T-helper 1 cell treated with Interleukin-12 subunit alpha and Interleukin-12 subunit beta and Interleukin-4 antibody, amounts not matched to agents 30 ng/mL and 1 ng/mL, for 36 hours (primary cell): ENCODE results near the gene MEIS2. TPM values are rescaled to one million over a fixed set of nuclear protein-coding genes. Genes with fewer than 3 reads are reported as not detected.

ENCODE experiments used
- intact Hi-C: fragments of 100-400 bp; cut with micrococcal nuclease; formaldehyde crosslinking; loops from one replicate; pipeline ENCODE4 v1.15.1; 2024
- total RNA-seq: library from RNA; stranded (reverse); gene quantifications from 2 replicates; pipeline ENCODE4 v1.2.3, GENCODE V29; 2022

Gene MEIS2
- total RNA-seq, 1 donor from 2014 or later, result not detected

DNA sequence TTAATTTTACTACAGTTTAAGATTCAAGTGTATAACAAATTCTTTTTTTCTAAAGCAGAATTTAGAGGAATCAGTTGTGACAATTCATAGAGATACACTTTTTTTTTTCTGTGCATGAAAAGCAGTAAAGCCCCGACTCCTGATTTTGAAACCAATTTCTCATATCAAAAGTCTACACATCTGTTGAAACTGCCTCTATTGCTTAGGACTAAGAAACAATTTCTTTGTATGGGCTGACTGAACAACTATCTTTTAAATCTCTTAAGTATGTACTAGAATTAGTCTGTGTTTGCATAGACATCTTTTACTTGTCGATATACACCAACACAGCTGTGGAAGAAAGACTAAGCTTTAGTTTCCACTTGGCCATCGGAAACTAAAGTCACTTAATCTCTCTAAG, 127.6 kb downstream of the MEIS2 start:
- intact Hi-C loops, result no loop called here

DNA sequence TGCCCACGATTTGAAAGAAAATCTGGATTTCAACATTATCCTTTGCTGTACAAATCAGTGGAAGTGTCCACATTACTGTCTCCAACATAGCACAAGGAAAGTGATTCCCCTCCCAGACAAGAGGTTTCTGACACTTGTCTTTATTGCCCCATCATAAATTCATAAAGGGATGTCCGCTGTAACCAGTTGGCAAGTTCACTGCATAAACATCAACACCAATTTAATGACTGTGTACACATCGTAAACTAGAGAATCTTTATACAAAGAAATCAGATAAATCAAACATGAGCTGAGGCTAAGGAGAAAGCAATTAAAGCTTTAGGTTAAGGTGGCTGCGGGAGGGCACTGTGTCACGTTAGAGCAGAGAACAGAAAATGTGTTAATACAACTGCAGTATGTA, 129.8 kb downstream of the MEIS2 start:
- intact Hi-C loops, result no loop called here

DNA sequence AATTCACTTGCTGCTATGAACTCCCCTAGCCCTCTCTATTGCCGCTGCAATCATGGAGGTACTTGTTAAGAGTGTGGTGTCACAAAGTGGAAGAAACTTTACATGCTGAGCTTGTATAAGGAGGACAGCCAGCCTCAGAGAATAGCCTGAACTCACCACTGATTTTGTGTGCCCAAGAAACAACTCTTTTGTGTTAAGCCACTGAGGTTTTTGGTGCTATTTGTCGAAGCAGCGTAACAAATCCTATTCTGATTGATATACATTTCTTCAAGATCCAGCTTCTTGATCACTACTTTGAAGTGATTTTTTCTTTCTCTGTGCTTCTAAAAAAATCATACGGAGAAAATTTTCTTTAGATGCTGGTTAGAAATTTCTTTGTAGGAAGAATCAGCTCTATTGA, 132.4 kb downstream of the MEIS2 start:
- intact Hi-C loops, result no loop called here

- intact Hi-C loops, result no loop called here
Observed at GRCh38 chr15:36966708-36967107, 133.6 kb downstream of the MEIS2 start.

DNA sequence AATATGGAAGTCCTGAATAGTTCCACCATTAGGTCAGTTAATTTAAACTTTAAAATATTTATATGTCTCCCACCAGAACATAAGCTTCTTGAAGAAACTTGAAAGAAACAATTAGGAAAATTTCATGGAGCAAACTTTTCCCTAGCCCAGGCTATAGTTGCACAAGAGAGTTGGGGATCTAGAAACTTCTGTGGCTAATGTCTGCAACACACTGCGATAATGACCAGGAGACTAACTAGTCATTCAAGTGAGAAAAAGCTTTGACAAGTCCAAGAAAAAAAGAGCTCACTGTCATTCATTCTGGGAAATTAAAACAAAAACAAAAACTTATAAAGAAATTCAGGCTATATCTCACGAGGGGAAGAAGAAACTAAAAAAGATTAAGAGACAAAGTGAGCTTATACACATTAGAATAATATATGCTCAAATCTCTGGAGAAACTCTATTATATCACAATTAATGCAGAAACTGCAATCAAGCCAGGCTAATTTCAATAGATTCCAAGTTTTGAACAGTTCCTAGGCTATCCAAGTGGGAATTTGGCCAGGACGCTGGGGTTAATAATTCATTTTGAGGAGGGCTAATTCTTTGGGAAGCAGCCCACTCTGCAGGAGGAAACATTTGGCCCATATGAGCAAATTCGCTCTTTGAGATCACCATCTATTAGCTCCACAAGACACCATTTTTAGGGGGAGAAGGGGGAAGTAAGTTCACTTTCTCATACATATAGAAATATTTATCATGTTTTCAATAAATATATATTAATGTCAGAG, 134.6 kb downstream of the MEIS2 start:
- intact Hi-C loops, result no loop called here

- intact Hi-C loops, result no loop called here
Observed at GRCh38 chr15:36964626-36965025, 135.7 kb downstream of the MEIS2 start.

DNA sequence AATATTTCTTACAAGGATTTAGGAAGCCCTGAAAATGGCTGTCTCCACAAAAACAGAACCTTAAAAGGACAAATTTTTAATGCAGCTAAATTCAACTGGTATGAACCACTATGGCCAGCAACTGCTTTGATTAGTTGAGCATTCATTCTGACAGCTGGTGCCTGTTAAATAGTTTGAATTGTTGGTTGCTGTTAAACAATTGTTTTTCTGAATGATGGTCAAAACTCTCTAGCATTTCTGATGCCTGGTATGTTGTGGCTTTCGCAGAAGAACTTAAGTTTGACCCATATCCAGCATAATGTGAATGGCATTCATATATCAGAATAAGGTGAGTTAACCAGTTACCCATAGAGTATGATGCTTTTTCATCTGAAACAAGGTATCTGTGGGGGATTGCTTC, 138.4 kb downstream of the MEIS2 start:
- intact Hi-C loops, result no loop called here

- intact Hi-C loops, result no loop called here
Observed at GRCh38 chr15:36960947-36961227, 139.5 kb downstream of the MEIS2 start.

- intact Hi-C loops, result no loop called here
Observed at GRCh38 chr15:36960179-36960946, 140.0 kb downstream of the MEIS2 start.

- intact Hi-C loops, result no loop called here
Observed at GRCh38 chr15:36959746-36960145, 140.6 kb downstream of the MEIS2 start.

DNA sequence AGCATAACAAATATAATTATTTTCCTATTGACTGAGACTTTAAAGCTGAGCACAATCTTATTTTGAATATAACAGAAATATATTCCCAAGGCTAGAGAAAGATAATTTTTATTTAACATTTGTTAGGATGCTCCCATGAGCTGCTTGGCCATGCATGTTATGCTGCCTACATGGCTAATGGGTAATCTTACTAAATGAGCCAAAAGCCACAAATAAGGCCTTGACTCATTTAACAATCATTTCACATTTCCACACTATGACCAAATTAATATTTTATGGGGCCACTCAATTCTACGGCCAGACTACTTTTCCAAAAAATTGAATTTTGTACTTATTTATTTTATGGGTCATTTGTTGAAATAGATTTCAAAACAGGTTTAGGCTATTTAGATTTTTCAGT, 141.7 kb downstream of the MEIS2 start:
- intact Hi-C loops, result no loop called here

DNA sequence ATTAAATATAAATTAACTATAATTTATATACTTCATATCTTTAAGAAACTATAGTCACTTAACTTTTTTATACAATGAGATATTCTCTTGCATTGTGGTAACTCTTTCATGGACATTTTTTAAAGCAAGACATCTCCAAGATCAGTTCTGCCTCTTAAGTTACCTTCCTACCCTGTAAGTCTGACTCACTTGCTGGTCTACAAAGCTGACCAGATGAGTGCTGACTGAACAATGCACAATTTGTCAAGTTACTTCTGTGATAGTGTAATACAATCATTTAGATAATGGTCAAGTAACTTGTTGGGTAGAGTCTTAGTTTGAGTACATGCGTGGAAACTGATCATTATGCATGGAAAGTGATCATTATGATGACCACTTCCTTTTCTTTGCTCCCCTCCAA, 145.9 kb downstream of the MEIS2 start:
- intact Hi-C loops, result no loop called here

DNA sequence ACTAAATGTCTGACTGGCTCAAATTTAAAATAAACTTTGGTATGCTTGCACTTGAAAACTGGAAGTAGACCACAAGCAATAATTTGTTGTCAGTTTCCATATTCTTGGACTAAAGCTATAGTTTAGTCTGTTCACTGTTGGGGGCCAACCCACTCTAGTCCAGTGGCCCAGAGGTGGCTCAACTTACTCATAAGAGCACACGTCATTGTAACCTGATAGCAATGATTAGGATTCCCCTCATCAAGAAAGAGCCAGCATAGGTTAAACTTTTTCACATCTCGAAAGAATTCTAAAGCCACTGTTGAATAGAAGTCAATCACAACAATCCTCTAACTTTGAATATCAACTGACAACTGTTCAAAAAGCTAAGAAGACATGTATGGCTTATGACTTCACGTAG, 147.0 kb downstream of the MEIS2 start:
- intact Hi-C loops, result no loop called here

- intact Hi-C loops, result no loop called here
Observed at GRCh38 chr15:36951731-36952247, 148.6 kb downstream of the MEIS2 start.

DNA sequence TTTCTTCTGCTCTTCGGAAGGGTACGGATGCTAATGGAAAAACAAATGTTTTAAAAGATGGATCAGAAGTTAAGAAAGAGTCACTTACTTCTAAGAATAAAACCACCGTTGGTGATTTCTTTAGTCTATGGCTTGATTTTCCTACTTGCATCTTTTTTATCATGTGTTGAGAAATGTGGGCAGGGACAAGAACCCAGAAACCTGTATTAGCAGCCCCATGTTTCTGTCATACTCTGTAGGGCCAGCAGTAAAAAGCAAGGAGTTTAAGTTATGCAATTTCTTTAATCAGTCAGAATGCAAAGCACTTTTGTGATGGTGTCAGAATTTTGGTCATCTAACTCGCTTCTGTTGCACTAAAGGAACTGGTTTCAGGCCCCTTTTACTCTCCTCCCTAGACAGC, 150.0 kb downstream of the MEIS2 start:
- intact Hi-C loops, result no loop called here

- intact Hi-C loops, result no loop called here
Observed at GRCh38 chr15:36948982-36949381, 151.4 kb downstream of the MEIS2 start.

- intact Hi-C loops, result no loop called here
Observed at GRCh38 chr15:36947035-36947719, 153.2 kb downstream of the MEIS2 start.

- intact Hi-C loops, result no loop called here
Observed at GRCh38 chr15:36944442-36944841, 155.9 kb downstream of the MEIS2 start.

DNA sequence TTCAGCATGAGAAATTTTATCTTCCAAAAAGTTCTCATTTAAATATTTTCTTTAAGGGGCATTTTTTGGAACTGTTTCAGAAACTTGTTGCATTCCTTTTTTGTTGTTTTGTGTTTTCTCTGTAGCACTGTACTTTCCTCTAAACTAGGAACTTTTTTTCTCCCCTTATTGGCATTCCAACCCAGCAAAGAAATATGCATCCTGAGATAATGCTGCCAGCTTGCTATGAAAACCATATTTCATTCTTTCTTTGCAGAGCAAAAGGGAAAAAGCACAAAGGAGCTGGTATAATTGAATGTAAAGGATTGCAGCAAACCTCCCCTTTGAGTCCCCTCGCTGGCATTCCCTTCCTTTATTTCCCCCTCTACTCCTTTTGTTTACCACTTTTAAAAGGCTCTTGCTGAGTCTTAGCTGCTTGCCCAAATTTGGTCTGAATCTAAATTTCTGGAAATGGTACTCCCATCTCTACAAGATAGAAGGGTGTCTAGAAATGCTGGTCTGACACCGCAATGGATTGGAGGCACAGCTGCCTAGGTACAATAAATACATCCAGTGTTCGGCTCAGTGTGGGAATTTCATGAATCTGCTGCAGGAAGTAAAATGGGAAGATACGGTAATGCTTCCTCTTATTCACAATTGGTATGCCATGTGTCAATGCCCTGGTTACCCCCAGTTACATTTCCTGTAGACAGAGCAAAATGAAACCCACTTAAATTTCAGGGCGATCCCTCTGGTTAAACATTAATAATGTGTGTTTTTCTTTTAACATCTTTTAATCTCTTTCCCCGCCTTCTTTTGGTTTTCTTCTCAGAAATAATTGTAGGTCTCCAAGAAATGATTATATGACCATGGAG, 156.6 kb downstream of the MEIS2 start:
- intact Hi-C loops, result no loop called here

DNA sequence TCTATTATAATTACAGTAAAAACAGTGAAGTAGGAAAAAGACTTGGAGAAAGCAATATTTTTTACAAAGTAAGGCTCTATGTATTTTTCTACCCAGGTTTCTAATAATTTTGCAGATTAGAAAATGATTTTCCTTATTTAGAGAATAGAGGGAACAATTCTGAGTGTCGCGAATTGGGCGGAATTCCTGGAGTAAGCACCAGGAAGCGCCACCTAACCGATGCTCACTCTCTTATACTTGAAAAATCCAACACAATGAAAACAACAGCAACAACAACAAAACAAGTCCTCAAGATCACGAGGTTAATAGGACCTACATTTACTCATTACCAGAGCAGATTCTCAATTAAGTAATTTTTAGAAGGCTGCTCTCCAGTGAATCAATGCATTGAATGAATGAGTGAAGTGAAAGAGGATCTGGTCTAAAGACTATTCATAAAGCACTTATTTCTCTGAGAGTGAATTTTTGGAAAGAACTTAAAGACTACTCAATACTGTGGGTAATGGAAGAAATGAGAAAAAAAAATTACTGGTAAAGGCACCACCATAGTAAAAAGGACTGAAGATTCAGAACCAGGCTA, 158.0 kb downstream of the MEIS2 start:
- intact Hi-C loops, result no loop called here

GRCh38 chr15:36941798-36942197, 158.6 kb downstream of the MEIS2 start:
- intact Hi-C loops, result no loop called here
